ENCODE data around the gene HMGN1. TPM values are rescaled to one million over a fixed set of nuclear protein-coding genes. Genes with fewer than 3 reads are reported as not detected.
A peak's percentile ranks its signal among the peaks of the same experiment; 100 is the strongest.

Gene HMGN1
- polyA plus RNA-seq, 1 experiment = 288 TPM

- TF ChIP-seq CTCF (IDR thresholded peaks at IDR 0.05; ENCODE audit: low read depth, low read length) = no peak
- no peak overlapping the region for H3K4me3 ChIP-seq (ENCODE audit: low read depth, low read length)
- no peak for DNase-seq (ENCODE audit: low read depth, low spot score)
- no peaks in the 10 kb centered on the region for H3K27me3 ChIP-seq (ENCODE audit: control insufficient read depth, insufficient read depth, low read length)
- H3K27ac ChIP-seq (ENCODE audit: low read depth, low read length) = peak overlapping the region; percentile 53
- no peaks in the 10 kb centered on the region for H3K9me3 ChIP-seq (ENCODE audit: control insufficient read depth, insufficient read depth, low read length)
- POLR2A ChIA-PET = interaction anchor here (0.7 to 1.4 kb wide), 3 partner anchors 10 to 30 kb away, joined by 3 to 7 read pairs (median 4); partner anchors contain the start of gene HMGN1
- CTCF ChIA-PET = no interaction called here
Measured at GRCh38 chr21:39319814-39320332, 29.0 kb downstream of the HMGN1 start.

GRCh38 chr21:39319251-39319756 is 29.6 kb downstream of the HMGN1 start:
- no peak for TF ChIP-seq CTCF (IDR thresholded peaks at IDR 0.05; ENCODE audit: low read depth, low read length)
- H3K9me3 ChIP-seq (ENCODE audit: control insufficient read depth, insufficient read depth, low read length) = no peaks in the 10 kb centered on the region
- no peak overlapping the region for H3K4me3 ChIP-seq (ENCODE audit: low read depth, low read length)
- CTCF ChIA-PET = no interaction called here
- no peaks in the 10 kb centered on the region for H3K27me3 ChIP-seq (ENCODE audit: control insufficient read depth, insufficient read depth, low read length)
- peak overlapping the region; percentile 53 for H3K27ac ChIP-seq (ENCODE audit: low read depth, low read length)
- POLR2A ChIA-PET = interaction anchor here (1.1 to 1.4 kb wide), 2 partner anchors 11 to 29 kb away, joined by 3 to 7 read pairs; partner anchors contain the start of gene HMGN1
- DNase-seq (ENCODE audit: low read depth, low spot score) = peak; percentile 34

GRCh38 chr21:39318091-39318959 is 30.6 kb downstream of the HMGN1 start:
- no peaks in the 10 kb centered on the region; the same call in 1 of the 2 replicates for H3K9me3 ChIP-seq (ENCODE audit: control insufficient read depth, insufficient read depth, low read length)
- CTCF ChIA-PET = no interaction called here
- H3K27ac ChIP-seq (ENCODE audit: low read depth, low read length) = no peak overlapping the region
- no peak overlapping the region for H3K4me3 ChIP-seq (ENCODE audit: low read depth, low read length)
- no peak for TF ChIP-seq CTCF (IDR thresholded peaks at IDR 0.05; ENCODE audit: low read depth, low read length)
- POLR2A ChIA-PET = interaction anchor here (0.7 to 1.4 kb wide), 2 partner anchors 15 to 30 kb away, joined by 3 to 7 read pairs; partner anchors contain the start of gene HMGN1
- DNase-seq (ENCODE audit: low read depth, low spot score) = no peak
- no peaks in the 10 kb centered on the region for H3K27me3 ChIP-seq (ENCODE audit: control insufficient read depth, insufficient read depth, low read length)

- Histone ChIP-seq H3K27ac (ENCODE audit: low read depth, low read length) (no peak overlapping the region), H3K4me3 (ENCODE audit: low read depth, low read length) (no peak overlapping the region), H3K27me3 (ENCODE audit: control insufficient read depth, insufficient read depth, low read length) (no peaks in the 10 kb centered on the region), H3K9me3 (ENCODE audit: control insufficient read depth, insufficient read depth, low read length) (no peaks in the 10 kb centered on the region; the same call in 1 of the 2 replicates)
- ChIA-PET POLR2A (interaction anchor here (0.6 to 0.7 kb wide), 2 partner anchors 14 to 70 kb away, joined by 3 to 11 read pairs; no protein-coding TSS in a partner anchor), CTCF (no interaction called here)
- TF ChIP-seq CTCF (IDR thresholded peaks at IDR 0.05; ENCODE audit: low read depth, low read length) = no peak
- DNase-seq (ENCODE audit: low read depth, low spot score) = no peak
Measured at GRCh38 chr21:39317134-39318090, 31.5 kb downstream of the HMGN1 start.
